Naive thymus-derived CD8-positive, alpha-beta T cell (primary cell): ENCODE data around the gene ZNF12. TPM values are rescaled to one million over a fixed set of nuclear protein-coding genes. Genes with fewer than 3 reads are reported as not detected.
A peak's percentile ranks its signal among the peaks of the same experiment; 100 is the strongest.
"Not testable (repeated sequence)": the region's sequence is repeated elsewhere in the genome, so short reads cannot be mapped to it uniquely, and the experiment has no call there.

Source experiments
- ATAC-seq, 2 donors: fragments of 150-1000 bp; cut with Tn5 transposase in 1 of 2; sonication (Bioruptor Pico), chemical (Tn5 transposase) in 1 of 2; 1 replicate in 1 of 2; 2 replicates in 1 of 2; pipeline ENCODE4 v1.10.0; 2021; ENCODE audit warnings: mild to moderate bottlenecking in 2 of 2, moderate library complexity in 2 of 2
- POLR2A ChIA-PET: fragments of 350-600 bp; sonication (Branson Sonifier 250); formaldehyde crosslinking; loops from one replicate; lab custom pipeline; 2021; ENCODE audit warnings: antibody characterized with exemption; lab: Charles Lee
- DNase-seq, 10 donors: peaks; one replicate each; pipeline versions ENCODE4 v3.0.0 to v3.0.0-alpha.2; 2020 to 2022
- H3K27ac Mint-ChIP-seq, 10 donors: one replicate each; pipeline ENCODE4 v1.8.0; 2020 to 2022; ENCODE audit warnings: mild to moderate bottlenecking in 10 of 10, mixed read lengths in 10 of 10, moderate library complexity in 4 of 10, inconsistent platforms in 1 of 10
- H3K27me3 Mint-ChIP-seq, 5 donors: one replicate each; pipeline ENCODE4 v1.8.0; 2021 to 2022; ENCODE audit warnings: mixed read lengths in 5 of 5
- H3K36me3 Mint-ChIP-seq, 3 donors: one replicate each; pipeline ENCODE4 v1.8.0; 2020 to 2022; ENCODE audit warnings: mixed read lengths in 3 of 3, mild to moderate bottlenecking in 2 of 3, inconsistent platforms in 1 of 3
- H3K4me1 Mint-ChIP-seq, 4 donors: one replicate each; pipeline ENCODE4 v1.8.0; 2021 to 2022; ENCODE audit warnings: mixed read lengths in 4 of 4
- H3K4me3 Mint-ChIP-seq, 10 donors: one replicate each; pipeline ENCODE4 v1.8.0; 2020 to 2022; ENCODE audit warnings: mild to moderate bottlenecking in 10 of 10, mixed read lengths in 10 of 10, moderate library complexity in 6 of 10, inconsistent platforms in 1 of 10
- H3K9me3 Mint-ChIP-seq, 9 donors: one replicate each; pipeline ENCODE4 v1.8.0; 2020 to 2022; ENCODE audit warnings: mixed read lengths in 9 of 9, mild to moderate bottlenecking in 3 of 9, inconsistent platforms in 1 of 9, moderate library complexity in 1 of 9
- polyA plus RNA-seq, 3 donors: library from polyadenylated mRNA; unstranded; fragments of 300-500 nt; fragmentation: Illumina TruSeq; gene quantifications; one replicate each; pipeline ENCODE4 v1.2.3, GENCODE V29; 2021
- total RNA-seq, 8 experiments: library from RNA in 2 of 8; stranded (reverse) in 2 of 8; gene quantifications; one replicate each; pipeline ENCODE4 v1.2.3 and lab custom pipeline; 2021 to 2026

ZNF12 gene
- total and polyA plus RNA-seq, 5 experiments from 2014 or later, result 19.9 to 49.7 (median 23.0) TPM

DNA sequence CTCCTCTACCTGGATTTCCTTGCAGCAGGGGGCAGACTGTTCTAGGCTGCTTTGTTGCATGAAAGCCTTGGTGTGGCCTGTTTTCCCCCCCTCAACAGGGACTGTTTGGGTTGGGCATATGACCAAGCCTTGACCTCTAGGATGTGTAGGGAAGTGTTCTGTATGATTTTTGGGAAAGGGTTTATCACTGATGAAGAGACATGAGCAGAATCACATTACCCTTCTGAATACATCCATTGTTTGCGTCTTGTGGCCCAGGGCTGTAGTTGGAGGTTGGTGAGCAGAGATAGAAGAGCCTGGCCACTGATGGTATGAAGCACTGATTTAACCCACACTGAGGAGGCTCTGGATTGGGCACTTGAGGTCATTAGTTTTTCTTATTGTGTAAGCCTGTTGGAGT, 26.6 kb downstream of the ZNF12 start:
- Mint-ChIP-seq H3K4me1 (no peaks in the 10 kb centered on the region), H3K36me3 (peaks cover 2 to 54% (median 51%) of the 10 kb centered on the region in 3 donors), H3K27ac (no peak overlapping the region), H3K27me3 (no peaks in the 10 kb centered on the region), H3K4me3 (no peak overlapping the region), H3K9me3 (peaks cover 9 to 98% (median 47%) of the 10 kb centered on the region in 9 donors)
- POLR2A ChIA-PET, result no interaction called here
- DNase-seq (no peak), ATAC-seq (no peak)

GRCh38 chr7:6675807-6676405, 30.8 kb downstream of the ZNF12 start:
- POLR2A ChIA-PET, result interaction anchor here (0.7 kb wide), 1 partner anchor 33 kb away, joined by 4 read pairs; no protein-coding TSS in a partner anchor
- Mint-ChIP-seq H3K36me3 (peaks cover 14 to 59% (median 49%) of the 10 kb centered on the region in 3 donors), H3K27me3 (no peaks in the 10 kb centered on the region), H3K27ac (no peak overlapping the region), H3K4me3 (no peak overlapping the region), H3K4me1 (no peaks in the 10 kb centered on the region), H3K9me3 (peaks cover 11 to 93% (median 57%) of the 10 kb centered on the region in 9 donors)
- no peak for ATAC-seq
- DNase-seq, result no peak

DNA sequence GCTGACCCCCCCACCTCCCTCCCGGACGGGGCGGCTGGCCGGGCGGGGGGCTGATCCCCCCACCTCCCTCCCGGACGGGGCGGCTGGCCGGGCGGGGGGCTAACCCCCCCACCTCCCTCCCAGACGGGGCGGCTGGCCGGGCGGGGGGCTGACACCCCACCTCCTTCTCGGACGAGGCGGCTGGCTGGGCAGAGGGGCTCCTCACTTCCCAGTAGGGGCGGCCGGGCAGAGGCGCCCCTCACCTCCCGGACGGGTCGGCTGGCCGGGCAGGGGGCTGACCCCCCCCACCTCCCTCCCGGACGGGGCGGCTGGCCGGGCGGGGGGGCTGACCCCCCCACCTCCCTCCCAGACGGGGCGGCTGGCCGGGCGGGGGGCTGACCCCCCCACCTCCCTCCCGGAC, 35.9 kb downstream of the ZNF12 start:
- POLR2A ChIA-PET, H3K27ac Mint-ChIP-seq, H3K4me1 Mint-ChIP-seq, DNase-seq, H3K4me3 Mint-ChIP-seq, ATAC-seq, H3K27me3 Mint-ChIP-seq: not testable (repeated sequence)
- Mint-ChIP-seq H3K36me3 (peaks cover 29 to 59% (median 49%) of the 10 kb centered on the region in 3 donors), H3K9me3 (peaks cover 11 to 79% (median 45%) of the 10 kb centered on the region in 9 donors)

GRCh38 chr7:6658618-6659345, 48.0 kb downstream of the ZNF12 start:
- Mint-ChIP-seq H3K4me3 (no peak overlapping the region), H3K36me3 (peaks cover 0 to 18% (median 7%) of the 10 kb centered on the region in 3 donors), H3K27me3 (peaks cover 0 to 3% (median 0%) of the 10 kb centered on the region in 5 donors), H3K9me3 (peaks cover 0 to 7% (median 0%) of the 10 kb centered on the region in 9 donors), H3K27ac (peak overlapping the region in 8 of 10 donors; percentile 31 to 82 (median 70)), H3K4me1 (peaks cover 8 to 18% (median 13%) of the 10 kb centered on the region in 4 donors)
- ATAC-seq (peak; percentile 39 to 68), DNase-seq (no peak)
- POLR2A ChIA-PET, result interaction anchor here (0.6 to 0.9 kb wide), 2 partner anchors 23 to 42 kb away, joined by 3 read pairs; no protein-coding TSS in a partner anchor

DNA sequence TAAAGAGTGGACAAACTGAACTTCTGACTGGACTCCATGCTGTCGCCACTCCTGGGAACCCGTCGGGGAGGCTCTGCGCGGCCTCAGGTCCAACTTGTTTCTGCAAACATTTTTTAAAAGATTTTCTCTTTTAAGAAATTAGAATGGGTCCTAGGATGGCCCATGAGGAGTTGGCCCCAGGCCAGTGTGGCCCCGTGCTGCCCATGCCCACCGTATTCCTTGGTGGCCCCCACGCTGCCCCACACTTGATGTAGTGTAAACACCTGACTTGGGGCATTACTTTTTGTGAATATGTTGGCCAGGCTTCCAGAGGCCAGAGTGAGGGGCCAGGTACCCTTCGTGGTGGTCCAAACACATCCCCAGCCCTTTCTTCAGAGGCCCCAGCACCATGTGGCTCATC, 50.3 kb downstream of the ZNF12 start:
- no peaks in the 10 kb centered on the region for H3K27me3 Mint-ChIP-seq
- peaks cover 0 to 25% (median 15%) of the 10 kb centered on the region in 3 donors for H3K36me3 Mint-ChIP-seq
- peaks cover 0 to 10% (median 0%) of the 10 kb centered on the region in 9 donors for H3K9me3 Mint-ChIP-seq
- H3K4me3 Mint-ChIP-seq, result no peak overlapping the region
- peak overlapping the region in 1 of 10 donors; percentile 6 for H3K27ac Mint-ChIP-seq
- DNase-seq (no peak), ATAC-seq (no peak)
- peaks cover 8 to 14% (median 13%) of the 10 kb centered on the region in 4 donors for H3K4me1 Mint-ChIP-seq
- POLR2A ChIA-PET, result interaction anchor here (0.6 kb wide), 2 partner anchors 39 to 115 kb away, joined by 3 read pairs; no protein-coding TSS in a partner anchor

- Mint-ChIP-seq H3K27me3 (no peaks in the 10 kb centered on the region), H3K36me3 (peaks cover 0 to 31% (median 21%) of the 10 kb centered on the region in 3 donors), H3K4me3 (no peak overlapping the region), H3K27ac (peak overlapping the region in 2 of 10 donors; percentile 34 to 75), H3K9me3 (peaks cover 0 to 14% (median 0%) of the 10 kb centered on the region in 9 donors), H3K4me1 (peaks cover 8 to 14% (median 13%) of the 10 kb centered on the region in 4 donors)
- ATAC-seq (no peak), DNase-seq (no peak)
- POLR2A ChIA-PET, result no interaction called here
Measured at GRCh38 chr7:6655636-6656385, 50.9 kb downstream of the ZNF12 start.

DNA sequence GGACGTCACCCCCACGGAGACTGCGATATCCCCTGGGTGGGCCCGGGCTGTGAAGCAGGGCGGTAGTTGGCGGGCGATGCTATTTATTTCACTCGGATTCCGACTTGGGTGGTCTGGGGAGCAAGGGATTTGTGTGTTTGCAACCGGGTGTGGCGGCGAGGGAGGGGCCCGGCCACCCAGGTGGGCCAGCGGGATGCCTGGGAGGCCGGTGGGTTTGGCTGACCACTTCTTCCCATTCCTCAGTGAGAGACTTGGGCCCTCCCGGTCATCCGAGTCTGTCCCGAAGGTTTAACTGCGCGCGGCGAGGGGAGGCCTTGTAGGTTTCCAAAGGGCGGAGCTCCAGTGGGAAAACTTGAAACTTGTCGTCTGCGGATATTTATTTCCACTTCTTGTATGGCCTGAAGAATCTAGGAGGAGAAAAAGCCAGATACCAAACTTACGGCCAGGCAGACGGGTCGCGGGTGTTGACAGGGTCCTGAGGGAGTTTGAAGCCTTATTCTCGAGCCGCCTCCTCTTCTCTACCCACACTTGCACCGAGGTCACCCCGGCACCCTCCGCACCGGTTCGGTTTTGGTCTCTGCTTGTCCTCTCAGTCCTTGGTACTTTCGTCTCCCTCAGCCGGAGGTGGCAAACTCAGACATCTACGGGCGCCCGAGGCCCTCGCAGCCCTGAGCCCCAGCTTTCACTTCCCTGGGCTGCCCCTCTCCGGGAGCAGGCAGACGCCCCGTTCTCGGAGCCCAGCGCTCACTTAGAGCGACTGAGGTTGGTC, 51.7 kb downstream of the ZNF12 start:
- ATAC-seq, result no peak
- peaks cover 0 to 39% (median 29%) of the 10 kb centered on the region in 3 donors for H3K36me3 Mint-ChIP-seq
- H3K4me3 Mint-ChIP-seq, result no peak overlapping the region
- peak overlapping the region in 1 of 10 donors; percentile 71 for H3K27ac Mint-ChIP-seq
- no peak for DNase-seq
- POLR2A ChIA-PET, result no interaction called here
- H3K27me3 Mint-ChIP-seq, result no peaks in the 10 kb centered on the region
- peaks cover 0 to 21% (median 0%) of the 10 kb centered on the region in 9 donors for H3K9me3 Mint-ChIP-seq
- H3K4me1 Mint-ChIP-seq, result peaks cover 8 to 14% (median 13%) of the 10 kb centered on the region in 4 donors

GRCh38 chr7:6654113-6654841, 52.5 kb downstream of the ZNF12 start:
- POLR2A ChIA-PET, result no interaction called here
- no peak overlapping the region for H3K4me3 Mint-ChIP-seq
- H3K27ac Mint-ChIP-seq, result peak overlapping the region in 1 of 10 donors; percentile 71

GRCh38 chr7:6653071-6654003, 53.4 kb downstream of the ZNF12 start:
- DNase-seq (peak in 1 of 10 donors; percentile 53), ATAC-seq (no peak)
- Mint-ChIP-seq H3K36me3 (peaks cover 0 to 50% (median 40%) of the 10 kb centered on the region in 3 donors), H3K27ac (no peak overlapping the region), H3K4me1 (no peaks in the 10 kb centered on the region), H3K4me3 (no peak overlapping the region), H3K27me3 (no peaks in the 10 kb centered on the region), H3K9me3 (peaks cover 0 to 21% (median 0%) of the 10 kb centered on the region in 9 donors)
- POLR2A ChIA-PET, result no interaction called here

More at GRCh38 chr7:6654113-6654841, 52.5 kb downstream of the ZNF12 start:
- DNase-seq, result no peak
- Mint-ChIP-seq H3K36me3 (peaks cover 0 to 46% (median 34%) of the 10 kb centered on the region in 3 donors), H3K9me3 (peaks cover 0 to 21% (median 0%) of the 10 kb centered on the region in 9 donors), H3K27me3 (no peaks in the 10 kb centered on the region), H3K4me1 (peaks cover 6 to 9% (median 8%) of the 10 kb centered on the region in 4 donors)
- no peak for ATAC-seq

GRCh38 chr7:6652446-6653011, 54.2 kb downstream of the ZNF12 start:
- DNase-seq, result peak in 1 of 10 donors; percentile 45
- Mint-ChIP-seq H3K27me3 (no peaks in the 10 kb centered on the region), H3K27ac (no peak overlapping the region), H3K4me3 (no peak overlapping the region), H3K4me1 (peaks cover 0 to 2% (median 0%) of the 10 kb centered on the region in 4 donors), H3K36me3 (peaks cover 0 to 54% (median 40%) of the 10 kb centered on the region in 3 donors), H3K9me3 (peaks cover 0 to 21% (median 0%) of the 10 kb centered on the region in 9 donors)
- ATAC-seq, result no peak
- POLR2A ChIA-PET, result no interaction called here
